K562 (cell line): ENCODE data around the gene TDRD9.

Experiments used
- MYC ChIP-seq, 2 experiments: fragments of 250-450 bp in 1 of 2; sonication (Bioruptor Pico) in 1 of 2; IDR thresholded peaks; 2 replicates each; pipeline versions ENCODE4 v1.5.1 to v1.6.1; 2012 to 2021; ENCODE audit warnings: low read depth in 2 of 2, borderline replicate concordance in 1 of 2, improper control_type of control experiment in 1 of 2, low read length in 1 of 2, mild to moderate bottlenecking in 1 of 2, moderate library complexity in 1 of 2
- SETDB1 ChIP-seq: IDR thresholded peaks from one replicate; pipeline ENCODE4 v1.6.1; 2012; ENCODE audit warnings: low read length, control low read depth, inconsistent platforms
- ZNF77 ChIP-seq: fragments of 250-450 bp; sonication (Bioruptor Pico); IDR thresholded peaks from 2 replicates; pipeline ENCODE4 v1.5.0; 2020
- TF ChIP-seq, protein P1 (sequence below), 2 experiments: IDR thresholded peaks; 2 replicates each; pipeline ENCODE4 v1.6.1; 2011; ENCODE audit warnings: borderline replicate concordance in 1 of 2, control low read depth in 1 of 2, low read depth in 1 of 2, low read length in 1 of 2, mild to moderate bottlenecking in 1 of 2, mixed read lengths in 1 of 2, moderate library complexity in 1 of 2; ENCODE audit not compliant: insufficient read depth in 1 of 2, insufficient read length in 1 of 2, poor library complexity in 1 of 2, severe bottlenecking in 1 of 2; ENCODE audit errors: extremely low read depth in 1 of 2
- TF ChIP-seq, protein P2 (sequence below): sonication (generic); formaldehyde crosslinking; IDR thresholded peaks from 2 replicates; pipeline ENCODE4 v1.9.0; 2022; ENCODE audit warnings: mild to moderate bottlenecking, missing genetic modification reagents
- TF ChIP-seq, protein P3 (sequence below): fragments of 450-650 bp; IDR thresholded peaks from 2 replicates; pipeline ENCODE4 v1.6.1; 2018; ENCODE audit not compliant: partially characterized antibody
- TF ChIP-seq, protein P4 (sequence below): fragments of 200-800 bp; sonication (Bioruptor generic); IDR thresholded peaks from 2 replicates; pipeline ENCODE4 v1.6.1; 2017; ENCODE audit warnings: missing genetic modification characterization, missing compliant biosample characterization

DNA sequence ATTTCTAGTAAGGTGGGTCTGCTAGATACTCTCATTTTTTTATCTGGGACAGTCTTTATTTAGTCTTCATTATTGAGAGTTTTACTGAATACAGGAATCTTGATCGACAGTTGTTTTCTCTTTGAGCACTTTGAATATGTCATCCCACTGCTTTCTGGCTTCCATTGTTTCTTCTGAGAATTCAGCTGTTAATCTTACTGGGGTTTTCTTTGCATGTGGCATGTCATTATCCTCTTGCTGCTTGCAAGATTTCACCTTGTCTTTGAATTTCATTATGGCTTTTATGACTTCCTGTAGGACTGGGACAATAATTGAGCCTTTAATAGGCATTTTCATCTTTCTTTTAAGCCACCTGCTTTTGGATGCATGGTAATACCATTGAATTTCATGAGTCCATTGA, 60.8 kb downstream of the TDRD9 start:
- TF ChIP-seq, protein P1, sequence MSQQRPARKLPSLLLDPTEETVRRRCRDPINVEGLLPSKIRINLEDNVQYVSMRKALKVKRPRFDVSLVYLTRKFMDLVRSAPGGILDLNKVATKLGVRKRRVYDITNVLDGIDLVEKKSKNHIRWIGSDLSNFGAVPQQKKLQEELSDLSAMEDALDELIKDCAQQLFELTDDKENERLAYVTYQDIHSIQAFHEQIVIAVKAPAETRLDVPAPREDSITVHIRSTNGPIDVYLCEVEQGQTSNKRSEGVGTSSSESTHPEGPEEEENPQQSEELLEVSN (IDR thresholded peaks at IDR 0.05; ENCODE audit: borderline replicate concordance in 1 of 2, extremely low read depth in 1 of 2, insufficient read depth in 1 of 2, insufficient read length in 1 of 2, low read depth in 1 of 2, low read length in 1 of 2, poor library complexity in 1 of 2, severe bottlenecking in 1 of 2), result no peak
- TF ChIP-seq, protein P2, sequence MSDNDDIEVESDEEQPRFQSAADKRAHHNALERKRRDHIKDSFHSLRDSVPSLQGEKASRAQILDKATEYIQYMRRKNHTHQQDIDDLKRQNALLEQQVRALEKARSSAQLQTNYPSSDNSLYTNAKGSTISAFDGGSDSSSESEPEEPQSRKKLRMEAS (CRISPR knock-in tag), result no peak
- TF ChIP-seq, protein P3, sequence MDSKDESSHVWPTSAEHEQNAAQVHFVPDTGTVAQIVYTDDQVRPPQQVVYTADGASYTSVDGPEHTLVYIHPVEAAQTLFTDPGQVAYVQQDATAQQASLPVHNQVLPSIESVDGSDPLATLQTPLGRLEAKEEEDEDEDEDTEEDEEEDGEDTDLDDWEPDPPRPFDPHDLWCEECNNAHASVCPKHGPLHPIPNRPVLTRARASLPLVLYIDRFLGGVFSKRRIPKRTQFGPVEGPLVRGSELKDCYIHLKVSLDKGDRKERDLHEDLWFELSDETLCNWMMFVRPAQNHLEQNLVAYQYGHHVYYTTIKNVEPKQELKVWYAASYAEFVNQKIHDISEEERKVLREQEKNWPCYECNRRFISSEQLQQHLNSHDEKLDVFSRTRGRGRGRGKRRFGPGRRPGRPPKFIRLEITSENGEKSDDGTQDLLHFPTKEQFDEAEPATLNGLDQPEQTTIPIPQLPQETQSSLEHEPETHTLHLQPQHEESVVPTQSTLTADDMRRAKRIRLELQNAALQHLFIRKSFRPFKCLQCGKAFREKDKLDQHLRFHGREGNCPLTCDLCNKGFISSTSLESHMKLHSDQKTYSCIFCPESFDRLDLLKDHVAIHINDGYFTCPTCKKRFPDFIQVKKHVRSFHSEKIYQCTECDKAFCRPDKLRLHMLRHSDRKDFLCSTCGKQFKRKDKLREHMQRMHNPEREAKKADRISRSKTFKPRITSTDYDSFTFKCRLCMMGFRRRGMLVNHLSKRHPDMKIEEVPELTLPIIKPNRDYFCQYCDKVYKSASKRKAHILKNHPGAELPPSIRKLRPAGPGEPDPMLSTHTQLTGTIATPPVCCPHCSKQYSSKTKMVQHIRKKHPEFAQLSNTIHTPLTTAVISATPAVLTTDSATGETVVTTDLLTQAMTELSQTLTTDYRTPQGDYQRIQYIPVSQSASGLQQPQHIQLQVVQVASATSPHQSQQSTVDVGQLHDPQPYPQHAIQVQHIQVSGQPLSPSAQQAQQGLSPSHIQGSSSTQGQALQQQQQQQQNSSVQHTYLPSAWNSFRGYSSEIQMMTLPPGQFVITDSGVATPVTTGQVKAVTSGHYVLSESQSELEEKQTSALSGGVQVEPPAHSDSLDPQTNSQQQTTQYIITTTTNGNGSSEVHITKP, result no peak
- no peak for TF ChIP-seq SETDB1
- TF ChIP-seq ZNF77, result no peak
- no peak for TF ChIP-seq MYC (IDR thresholded peaks at IDR 0.05; ENCODE audit: low read depth, low read length)
- no peak for TF ChIP-seq MYC (CRISPR knock-in tag; IDR thresholded peaks at IDR 0.05; ENCODE audit: borderline replicate concordance, low read depth)
- TF ChIP-seq, protein P4, sequence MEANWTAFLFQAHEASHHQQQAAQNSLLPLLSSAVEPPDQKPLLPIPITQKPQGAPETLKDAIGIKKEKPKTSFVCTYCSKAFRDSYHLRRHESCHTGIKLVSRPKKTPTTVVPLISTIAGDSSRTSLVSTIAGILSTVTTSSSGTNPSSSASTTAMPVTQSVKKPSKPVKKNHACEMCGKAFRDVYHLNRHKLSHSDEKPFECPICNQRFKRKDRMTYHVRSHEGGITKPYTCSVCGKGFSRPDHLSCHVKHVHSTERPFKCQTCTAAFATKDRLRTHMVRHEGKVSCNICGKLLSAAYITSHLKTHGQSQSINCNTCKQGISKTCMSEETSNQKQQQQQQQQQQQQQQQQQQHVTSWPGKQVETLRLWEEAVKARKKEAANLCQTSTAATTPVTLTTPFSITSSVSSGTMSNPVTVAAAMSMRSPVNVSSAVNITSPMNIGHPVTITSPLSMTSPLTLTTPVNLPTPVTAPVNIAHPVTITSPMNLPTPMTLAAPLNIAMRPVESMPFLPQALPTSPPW (CRISPR knock-in tag), result no peak
